IPS-20b (cell line): Measurements from ENCODE around the gene PTTG1IP2.

ENCODE experiments used
- H3K27ac ChIP-seq: one replicate; pipeline ENCODE4 v1.5.1; 2013; ENCODE audit warnings: low read length
- H3K27me3 ChIP-seq: 2 replicates; pipeline ENCODE4 v1.6.1; 2013; ENCODE audit warnings: mild to moderate bottlenecking, low read length, inconsistent platforms; ENCODE audit not compliant: insufficient read depth
- H3K36me3 ChIP-seq: 2 replicates; pipeline ENCODE4 v1.6.1; 2013; ENCODE audit warnings: low read depth, mild to moderate bottlenecking, inconsistent platforms, low read length, moderate library complexity; ENCODE audit not compliant: insufficient read depth
- H3K4me1 ChIP-seq: 2 replicates; pipeline ENCODE4 v1.6.1; 2013; ENCODE audit warnings: mild to moderate bottlenecking, control low read depth, inconsistent platforms, low read length, moderate library complexity; ENCODE audit not compliant: insufficient read depth
- H3K4me3 ChIP-seq: 2 replicates; pipeline ENCODE4 v1.5.1; 2013; ENCODE audit warnings: mild to moderate bottlenecking, low read length, inconsistent platforms
- H3K9ac ChIP-seq: 2 replicates; pipeline ENCODE4 v1.6.1; 2013; ENCODE audit warnings: low read depth, mild to moderate bottlenecking, inconsistent platforms, low read length, moderate library complexity
- H3K9me3 ChIP-seq: 2 replicates; pipeline ENCODE4 v1.6.1; 2013; ENCODE audit warnings: mild to moderate bottlenecking, low read depth, low read length, inconsistent platforms; ENCODE audit not compliant: insufficient read depth

The PTTG1IP2 gene

GRCh38 chr7:90520484-90520883, 51.0 kb downstream of the PTTG1IP2 start:
- Histone ChIP-seq H3K36me3 (no peaks in the 10 kb centered on the region), H3K9me3 (no peaks in the 10 kb centered on the region), H3K4me1 (peaks cover 36% of the 10 kb centered on the region), H3K27me3 (no peaks in the 10 kb centered on the region), H3K9ac (no peak overlapping the region), H3K4me3 (no peak overlapping the region), H3K27ac (no peak overlapping the region)

- H3K27ac ChIP-seq: no peak overlapping the region
- no peaks in the 10 kb centered on the region for H3K36me3 ChIP-seq
- peaks cover 9% of the 10 kb centered on the region; the same call in 1 of the 2 replicates for H3K4me1 ChIP-seq
- H3K9me3 ChIP-seq: no peaks in the 10 kb centered on the region
- no peaks in the 10 kb centered on the region for H3K27me3 ChIP-seq
- no peak overlapping the region for H3K9ac ChIP-seq
- no peak overlapping the region for H3K4me3 ChIP-seq
Measured at GRCh38 chr7:90530263-90530662, 60.8 kb downstream of the PTTG1IP2 start.

GRCh38 chr7:90532231-90532929, 62.9 kb downstream of the PTTG1IP2 start:
- Histone ChIP-seq H3K4me1 (peaks cover 9% of the 10 kb centered on the region; the same call in 1 of the 2 replicates), H3K9me3 (no peaks in the 10 kb centered on the region), H3K27ac (no peak overlapping the region), H3K9ac (no peak overlapping the region), H3K36me3 (no peaks in the 10 kb centered on the region), H3K4me3 (no peak overlapping the region), H3K27me3 (no peaks in the 10 kb centered on the region)

- Histone ChIP-seq H3K36me3 (no peaks in the 10 kb centered on the region), H3K27me3 (no peaks in the 10 kb centered on the region), H3K4me3 (no peak overlapping the region), H3K27ac (no peak overlapping the region), H3K9ac (no peak overlapping the region), H3K4me1 (peaks cover 11% of the 10 kb centered on the region; the same call in 1 of the 2 replicates), H3K9me3 (no peaks in the 10 kb centered on the region)
Measured at GRCh38 chr7:90536449-90536848, 67.0 kb downstream of the PTTG1IP2 start.

GRCh38 chr7:90538405-90538804, 69.0 kb downstream of the PTTG1IP2 start:
- H3K36me3 ChIP-seq: no peaks in the 10 kb centered on the region
- H3K27me3 ChIP-seq: no peaks in the 10 kb centered on the region
- H3K4me3 ChIP-seq: no peak overlapping the region
- H3K4me1 ChIP-seq: 0 out of 2 replicates have a peak, but pooled peaks cover 2% of the 10 kb centered on the region
- no peak overlapping the region for H3K9ac ChIP-seq
- no peak overlapping the region for H3K27ac ChIP-seq
- H3K9me3 ChIP-seq: no peaks in the 10 kb centered on the region

GRCh38 chr7:90540406-90540805, 71.0 kb downstream of the PTTG1IP2 start:
- Histone ChIP-seq H3K9ac (no peak overlapping the region), H3K36me3 (no peaks in the 10 kb centered on the region), H3K27ac (no peak overlapping the region), H3K9me3 (no peaks in the 10 kb centered on the region), H3K4me3 (no peak overlapping the region), H3K27me3 (no peaks in the 10 kb centered on the region), H3K4me1 (0 out of 2 replicates have a peak, but pooled peaks cover 2% of the 10 kb centered on the region)

GRCh38 chr7:90551036-90551435, 81.6 kb downstream of the PTTG1IP2 start:
- no peaks in the 10 kb centered on the region for H3K27me3 ChIP-seq
- H3K9ac ChIP-seq: no peak overlapping the region
- no peaks in the 10 kb centered on the region for H3K36me3 ChIP-seq
- no peak overlapping the region for H3K4me3 ChIP-seq
- H3K9me3 ChIP-seq: no peaks in the 10 kb centered on the region
- peaks cover 5% of the 10 kb centered on the region; the same call in 1 of the 2 replicates for H3K4me1 ChIP-seq
- H3K27ac ChIP-seq: no peak overlapping the region

GRCh38 chr7:90552521-90552920, 83.1 kb downstream of the PTTG1IP2 start:
- Histone ChIP-seq H3K36me3 (no peaks in the 10 kb centered on the region), H3K9ac (no peak overlapping the region), H3K4me3 (no peak overlapping the region), H3K27me3 (no peaks in the 10 kb centered on the region), H3K9me3 (no peaks in the 10 kb centered on the region), H3K27ac (no peak overlapping the region), H3K4me1 (peaks cover 5% of the 10 kb centered on the region; the same call in 1 of the 2 replicates)

- Histone ChIP-seq H3K36me3 (no peaks in the 10 kb centered on the region), H3K4me3 (no peak overlapping the region), H3K9ac (no peak overlapping the region), H3K27me3 (no peaks in the 10 kb centered on the region), H3K27ac (no peak overlapping the region), H3K9me3 (no peaks in the 10 kb centered on the region), H3K4me1 (no peaks in the 10 kb centered on the region)
Measured at GRCh38 chr7:90560730-90561129, 91.3 kb downstream of the PTTG1IP2 start.
